IMR-90 (cell line): ENCODE measurements around the gene ASXL2. TPM values are rescaled to one million over a fixed set of nuclear protein-coding genes. Genes with fewer than 3 reads are reported as not detected.

ENCODE experiments used
- ATAC-seq: fragments of 200-7000 bp; cut with Tn5 transposase; 2 replicates; pipeline ENCODE4 v1.9.1; 2020; ENCODE audit warnings: low read depth, mild to moderate bottlenecking, moderate library complexity
- BruUV-seq: library from RNA; stranded (reverse); fragments of 400-500 nt; replicated peaks from 2 replicates; lab custom pipeline; 2021; lab: Mats Ljungman, UMichigan
- CTCF ChIA-PET: fragments of 300-600 bp; formaldehyde crosslinking; extraction: SDS; loops from one replicate; lab custom pipeline; 2021; ENCODE audit warnings: antibody characterized with exemption; lab: Yijun Ruan, JAX
- POLR2A ChIA-PET: fragments of 300-600 bp; sonication (Branson Sonifier 250); formaldehyde crosslinking; loops from one replicate; lab custom pipeline; 2022; ENCODE audit warnings: antibody characterized with exemption; ENCODE audit not compliant: unreplicated experiment; lab: Charles Lee
- DNase-seq: peaks from one replicate; pipeline ENCODE4 v3.0.0; 2013
- H2AFZ ChIP-seq: replicated peaks from 2 replicates; pipeline ENCODE3; 2013; ENCODE audit warnings: low read length, mild to moderate bottlenecking; ENCODE audit not compliant: poor library complexity
- H2AK5ac ChIP-seq: 2 replicates; pipeline ENCODE4 v1.6.1; 2013; ENCODE audit warnings: low read depth, low read length, inconsistent platforms
- H2AK9ac ChIP-seq: replicated peaks from 2 replicates; pipeline ENCODE3; 2013; ENCODE audit warnings: mild to moderate bottlenecking, low read depth, low read length, moderate library complexity; ENCODE audit not compliant: poor library complexity
- H2BK120ac ChIP-seq: 2 replicates; pipeline ENCODE4 v1.6.1; 2013; ENCODE audit warnings: low read depth, low read length, inconsistent platforms
- H2BK15ac ChIP-seq: 3 replicates; pipeline ENCODE4 v1.6.1; 2013; ENCODE audit warnings: low read depth, low read length, inconsistent platforms
- H2BK20ac ChIP-seq: 2 replicates; pipeline ENCODE4 v1.6.1; 2013; ENCODE audit warnings: low read depth, mild to moderate bottlenecking, inconsistent platforms, low read length, moderate library complexity
- H2BK5ac ChIP-seq: 2 replicates; pipeline ENCODE4 v1.6.1; 2013; ENCODE audit warnings: mild to moderate bottlenecking, low read depth, low read length, inconsistent platforms; ENCODE audit not compliant: poor library complexity, severe bottlenecking
- H3K14ac ChIP-seq: replicated peaks from 2 replicates; pipeline ENCODE4 v1.6.1; 2013; ENCODE audit warnings: low read depth, low read length, inconsistent platforms
- H3K18ac ChIP-seq: 2 replicates; pipeline ENCODE4 v1.6.1; 2013; ENCODE audit warnings: low read depth, low read length, control low read depth
- H3K23ac ChIP-seq: 2 replicates; pipeline ENCODE4 v1.6.1; 2013; ENCODE audit warnings: low read depth, low read length, inconsistent platforms
- H3K27ac ChIP-seq: 2 replicates; pipeline ENCODE4 v1.5.1; 2013; ENCODE audit warnings: mild to moderate bottlenecking, control low read depth, low read length; ENCODE audit not compliant: insufficient read depth
- H3K27me3 ChIP-seq: 2 replicates; pipeline ENCODE4 v1.6.1; 2013; ENCODE audit warnings: low read length; ENCODE audit not compliant: control insufficient read depth, insufficient read depth
- H3K36me3 ChIP-seq: 2 replicates; pipeline ENCODE4 v1.6.1; 2013; ENCODE audit warnings: low read length, mixed read lengths; ENCODE audit not compliant: control insufficient read depth, insufficient read depth
- H3K4ac ChIP-seq: 2 replicates; pipeline ENCODE4 v1.6.1; 2013; ENCODE audit warnings: low read depth, low read length, inconsistent platforms
- H3K4me1 ChIP-seq: 2 replicates; pipeline ENCODE4 v1.6.1; 2013; ENCODE audit warnings: low read length, mixed read lengths; ENCODE audit not compliant: control insufficient read depth, insufficient read depth
- H3K4me2 ChIP-seq: 2 replicates; pipeline ENCODE4 v1.6.1; 2013; ENCODE audit warnings: low read depth, mild to moderate bottlenecking, control low read depth, low read length, moderate library complexity
- H3K4me3 ChIP-seq: 2 replicates; pipeline ENCODE4 v1.5.1; 2013; ENCODE audit warnings: low read depth, mild to moderate bottlenecking, control low read depth, low read length, moderate library complexity; ENCODE audit not compliant: insufficient read depth
- H3K56ac ChIP-seq: 2 replicates; pipeline ENCODE4 v1.6.1; 2013; ENCODE audit warnings: low read length, inconsistent platforms; ENCODE audit not compliant: insufficient read depth; ENCODE audit errors: extremely low read depth
- H3K79me1 ChIP-seq, 2 experiments: 2 replicates each; pipeline ENCODE4 v1.6.1; 2013; ENCODE audit warnings: low read length in 2 of 2, inconsistent platforms in 1 of 2, low read depth in 1 of 2
- H3K9ac ChIP-seq: 2 replicates; pipeline ENCODE4 v1.6.1; 2013; ENCODE audit warnings: low read depth, low read length, control low read depth
- H3K9me1 ChIP-seq: 2 replicates; pipeline ENCODE4 v1.6.1; 2013; ENCODE audit warnings: low read length, inconsistent platforms; ENCODE audit not compliant: insufficient read depth
- H3K9me3 ChIP-seq: 2 replicates; pipeline ENCODE4 v1.6.1; 2013; ENCODE audit warnings: low read length; ENCODE audit not compliant: control insufficient read depth, insufficient read depth
- H4K20me1 ChIP-seq: 2 replicates; pipeline ENCODE4 v1.6.1; 2013; ENCODE audit warnings: low read length, inconsistent platforms; ENCODE audit not compliant: insufficient read depth
- H4K5ac ChIP-seq: 2 replicates; pipeline ENCODE4 v1.6.1; 2013; ENCODE audit warnings: mild to moderate bottlenecking, low read depth, low read length, control low read depth
- H4K8ac ChIP-seq, 2 experiments: 2 replicates each; pipeline ENCODE4 v1.6.1; 2013; ENCODE audit warnings: low read depth in 2 of 2, low read length in 2 of 2, control low read depth in 1 of 2, inconsistent platforms in 1 of 2
- H4K91ac ChIP-seq: 2 replicates; pipeline ENCODE4 v1.6.1; 2013; ENCODE audit warnings: low read depth, low read length, inconsistent platforms; ENCODE audit not compliant: insufficient read depth
- CEBPB ChIP-seq: IDR thresholded peaks from 2 replicates; pipeline ENCODE4 v1.6.1; 2012; ENCODE audit warnings: low read depth, low read length, improper control_type of control experiment
- CHD1 ChIP-seq: IDR thresholded peaks from 2 replicates; pipeline ENCODE4 v1.6.1; 2012; ENCODE audit warnings: low read depth, low read length, improper control_type of control experiment
- CTCF ChIP-seq: conservative IDR thresholded peaks from 2 replicates; pipeline ENCODE4 v1.5.1; 2012; ENCODE audit warnings: mild to moderate bottlenecking, low read depth, low read length, improper control_type of control experiment
- FOS ChIP-seq: fragments of 150-350 bp; IDR thresholded peaks from 2 replicates; pipeline ENCODE4 v1.6.1; 2016; ENCODE audit warnings: low read depth, low read length
- MAFK ChIP-seq: IDR thresholded peaks from 2 replicates; pipeline ENCODE4 v1.6.1; 2012; ENCODE audit warnings: low read depth, low read length, improper control_type of control experiment
- MXI1 ChIP-seq: IDR thresholded peaks from 2 replicates; pipeline ENCODE4 v1.6.1; 2012; ENCODE audit warnings: low read depth, mild to moderate bottlenecking, low read length, moderate library complexity, borderline replicate concordance
- POLR2A ChIP-seq: IDR thresholded peaks from 2 replicates; pipeline ENCODE4 v1.6.1; 2012; ENCODE audit warnings: mild to moderate bottlenecking, low read depth, low read length
- WGBS, 2 experiments: methylation state at CpG; one replicate each; pipeline versions ENCODE4 v1.1.5 to v1.1.7; 2013; ENCODE audit warnings: missing lambda C conversion rate in 2 of 2; ENCODE audit not compliant: insufficient read length in 1 of 2; ENCODE audit errors: extremely low coverage in 2 of 2; 5-methylcytosine and 5-hydroxymethylcytosine counted together
- dilution Hi-C: fragments of 300-500 bp; cut with HindIII; formaldehyde crosslinking; loops from one replicate; pipeline ENCODE4 v1.14.3; 2018; ENCODE audit warnings: low sequenced_read_pairs; ENCODE audit not compliant: unreplicated experiment
- in situ Hi-C: fragments of 300-500 bp; cut with MboI; formaldehyde crosslinking; loops from 3 replicates; pipeline ENCODE4 v1.14.3; 2019; ENCODE audit warnings: low sequenced_read_pairs, inconsistent platforms, mixed read lengths
- intact Hi-C: fragments of 100-400 bp; cut with micrococcal nuclease; formaldehyde crosslinking; loops from 2 replicates; pipeline ENCODE4 v1.10.0; 2022
- polyA plus RNA-seq, 3 experiments: library from polyadenylated mRNA; depleted of rRNA; stranded (reverse); fragments of >200 nt; gene quantifications; 2 replicates each; pipeline ENCODE4 v1.2.3, GENCODE V29; 2012; ENCODE audit warnings: low replicate concordance in 1 of 3
- total RNA-seq: library from RNA; depleted of rRNA; stranded (reverse); fragments of >200 nt; gene quantifications from 2 replicates; pipeline ENCODE4 v1.2.3, GENCODE V29; 2012
- TF ChIP-seq, protein P1 (sequence below): fragments of 150-350 bp; IDR thresholded peaks from 2 replicates; pipeline ENCODE4 v1.6.1; 2016; ENCODE audit warnings: low read depth, mild to moderate bottlenecking, low read length, moderate library complexity, borderline replicate concordance

ASXL2 gene
- total and polyA plus RNA-seq, 2 of the 4 experiments (the other 2 are of a cell fraction): 5.3 to 8.1 TPM

GRCh38 chr2:25797620-25798488 lies 80.4 kb downstream of the ASXL2 start:
- Histone ChIP-seq H3K56ac (no peak overlapping the region), H2AK5ac (no peak overlapping the region), H3K18ac (no peak overlapping the region), H4K91ac (no peak overlapping the region), H2AFZ (no peak overlapping the region), H3K14ac (no peak overlapping the region), H3K4me3 (no peak overlapping the region), H2AK9ac (no peak overlapping the region), H3K4me2 (no peak overlapping the region), H3K79me1 (peaks cover 7 to 11% of the 10 kb centered on the region in 2 experiments; a peak in 3 of 4 replicates), H4K5ac (no peak overlapping the region), H3K27ac (no peak overlapping the region), H4K8ac (no peak overlapping the region), H3K9ac (no peak overlapping the region), H3K9me3 (no peaks in the 10 kb centered on the region), H3K36me3 (peaks cover 10% of the 10 kb centered on the region), H2BK120ac (no peak overlapping the region), H2BK5ac (no peak overlapping the region), H2BK20ac (no peak overlapping the region), H3K4ac (no peak overlapping the region), H3K27me3 (no peaks in the 10 kb centered on the region), H4K20me1 (no peaks in the 10 kb centered on the region), H3K9me1 (0 out of 2 replicates have a peak, but pooled peaks cover 4% of the 10 kb centered on the region), H3K23ac (no peak overlapping the region), H2BK15ac (no peak overlapping the region), H3K4me1 (no peaks in the 10 kb centered on the region)
- dilution Hi-C loops (no loop called here), in situ Hi-C loops (no loop called here), intact Hi-C loops (no loop called here)
- BruUV-seq: no TSS peak
- WGBS, 2 experiments: no CpG with 5 or more reads among the region's 5 CpGs
- TF ChIP-seq CHD1 (no peak), POLR2A (no peak), MAFK (no peak), CEBPB (no peak), FOS (no peak), CTCF (no peak), MXI1 (no peak)
- TF ChIP-seq, protein P1, sequence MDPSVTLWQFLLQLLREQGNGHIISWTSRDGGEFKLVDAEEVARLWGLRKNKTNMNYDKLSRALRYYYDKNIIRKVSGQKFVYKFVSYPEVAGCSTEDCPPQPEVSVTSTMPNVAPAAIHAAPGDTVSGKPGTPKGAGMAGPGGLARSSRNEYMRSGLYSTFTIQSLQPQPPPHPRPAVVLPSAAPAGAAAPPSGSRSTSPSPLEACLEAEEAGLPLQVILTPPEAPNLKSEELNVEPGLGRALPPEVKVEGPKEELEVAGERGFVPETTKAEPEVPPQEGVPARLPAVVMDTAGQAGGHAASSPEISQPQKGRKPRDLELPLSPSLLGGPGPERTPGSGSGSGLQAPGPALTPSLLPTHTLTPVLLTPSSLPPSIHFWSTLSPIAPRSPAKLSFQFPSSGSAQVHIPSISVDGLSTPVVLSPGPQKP: no peak
- DNase-seq (no peak), ATAC-seq (no peak)
- CTCF ChIA-PET: no interaction called here
- POLR2A ChIA-PET: no interaction called here
